Inflammatory macrophage treated with lipopolysaccharide for 1 hour (primary cell): ENCODE data around the gene E2F4.

Source experiments
- DNase-seq, 2 donors: peaks; one replicate each; pipeline ENCODE4 v3.0.0-alpha.2; 2020 to 2022

The E2F4 gene, protein sequence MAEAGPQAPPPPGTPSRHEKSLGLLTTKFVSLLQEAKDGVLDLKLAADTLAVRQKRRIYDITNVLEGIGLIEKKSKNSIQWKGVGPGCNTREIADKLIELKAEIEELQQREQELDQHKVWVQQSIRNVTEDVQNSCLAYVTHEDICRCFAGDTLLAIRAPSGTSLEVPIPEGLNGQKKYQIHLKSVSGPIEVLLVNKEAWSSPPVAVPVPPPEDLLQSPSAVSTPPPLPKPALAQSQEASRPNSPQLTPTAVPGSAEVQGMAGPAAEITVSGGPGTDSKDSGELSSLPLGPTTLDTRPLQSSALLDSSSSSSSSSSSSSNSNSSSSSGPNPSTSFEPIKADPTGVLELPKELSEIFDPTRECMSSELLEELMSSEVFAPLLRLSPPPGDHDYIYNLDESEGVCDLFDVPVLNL

GRCh38 chr16:67191995-67192681 lies at the start of gene E2F4:
TSS of gene E2F4 (plus strand) at chr16:67192155. CDS start at chr16:67192228, 73 bp downstream.
- peak; percentile 89 to 93 for DNase-seq

- no peak for DNase-seq
Measured at GRCh38 chr16:67142342-67142741, 49.6 kb upstream of the E2F4 start.

DNA sequence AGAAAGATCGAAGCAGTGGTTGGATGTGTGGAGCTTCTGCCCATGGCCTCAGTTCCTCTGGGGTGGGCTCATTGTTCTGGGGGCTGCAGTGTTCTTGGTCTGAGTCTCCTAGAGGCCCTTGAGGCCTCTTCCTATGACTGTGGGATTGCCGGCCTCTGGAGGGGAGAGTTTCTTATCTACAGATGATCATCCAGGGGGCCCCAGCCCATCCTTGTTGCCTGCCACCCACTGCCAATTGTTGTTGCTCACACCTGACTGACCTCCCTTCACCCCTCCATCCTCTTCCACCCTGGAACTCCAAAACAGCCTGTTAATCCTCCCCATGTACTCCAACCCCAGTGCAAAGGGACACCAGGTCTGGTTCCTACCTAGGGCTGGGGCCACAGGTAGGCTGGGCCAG lies 47.0 kb upstream of the E2F4 start:
- DNase-seq: no peak

DNA sequence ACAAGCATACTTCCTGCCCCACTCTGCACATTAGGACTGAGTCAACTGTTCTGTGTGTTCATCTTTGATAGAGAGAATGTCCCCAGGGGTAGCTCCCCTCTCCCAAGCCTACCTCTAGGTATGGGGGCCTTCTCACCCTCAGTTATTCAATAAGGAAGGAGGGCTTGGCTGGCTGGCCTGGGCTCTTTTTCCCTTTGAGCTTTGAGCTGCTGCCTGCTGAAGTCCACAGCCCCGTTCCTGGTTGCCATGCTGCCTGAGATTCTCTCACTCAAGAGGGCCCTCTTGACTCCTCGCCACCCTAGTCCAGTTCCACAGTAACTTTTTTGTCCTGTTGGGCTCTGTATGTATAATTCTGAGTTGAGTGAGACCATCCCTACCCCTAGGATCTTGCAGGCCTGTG lies 46.2 kb upstream of the E2F4 start:
- no peak for DNase-seq

DNA sequence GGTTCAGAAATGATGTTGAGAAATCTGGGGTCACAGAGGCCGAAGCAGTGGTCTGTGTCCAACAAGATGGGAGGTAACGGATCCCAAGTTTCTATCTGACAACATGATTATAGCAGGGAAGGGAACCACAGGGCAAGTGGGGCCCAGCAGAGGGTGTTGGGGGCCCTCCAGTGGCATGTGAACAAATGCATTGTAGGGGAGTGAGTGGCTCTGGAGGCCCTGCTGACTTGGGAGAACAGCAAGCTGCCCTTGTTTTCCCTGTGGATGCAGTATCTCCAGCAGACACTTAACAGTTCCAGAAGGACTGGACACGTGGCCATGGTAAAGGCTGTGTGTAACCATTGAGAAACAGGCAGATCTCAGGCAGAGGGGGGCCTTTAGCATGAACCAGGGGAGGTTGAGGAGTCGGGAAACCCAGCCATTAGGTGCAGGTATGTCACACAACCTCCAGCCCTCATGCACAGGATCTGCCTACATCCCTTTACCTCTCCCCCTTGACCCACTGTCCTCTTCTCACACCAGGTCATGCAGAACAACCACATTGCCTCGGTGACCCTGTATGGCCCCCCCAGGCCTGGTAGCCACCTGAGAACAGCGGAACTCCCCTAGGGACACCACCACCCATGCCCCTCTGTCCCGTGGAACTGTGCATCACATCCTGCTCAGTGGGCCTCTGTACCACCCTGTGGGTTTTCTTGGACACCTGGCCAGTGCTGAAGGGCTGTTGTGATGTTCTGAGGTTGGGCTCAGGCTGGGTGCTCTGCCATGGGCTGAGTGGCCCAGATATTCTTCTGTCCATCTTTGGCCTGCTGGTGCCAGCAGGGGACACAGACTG lies 45.2 kb upstream of the E2F4 start:
- no peak for DNase-seq

DNA sequence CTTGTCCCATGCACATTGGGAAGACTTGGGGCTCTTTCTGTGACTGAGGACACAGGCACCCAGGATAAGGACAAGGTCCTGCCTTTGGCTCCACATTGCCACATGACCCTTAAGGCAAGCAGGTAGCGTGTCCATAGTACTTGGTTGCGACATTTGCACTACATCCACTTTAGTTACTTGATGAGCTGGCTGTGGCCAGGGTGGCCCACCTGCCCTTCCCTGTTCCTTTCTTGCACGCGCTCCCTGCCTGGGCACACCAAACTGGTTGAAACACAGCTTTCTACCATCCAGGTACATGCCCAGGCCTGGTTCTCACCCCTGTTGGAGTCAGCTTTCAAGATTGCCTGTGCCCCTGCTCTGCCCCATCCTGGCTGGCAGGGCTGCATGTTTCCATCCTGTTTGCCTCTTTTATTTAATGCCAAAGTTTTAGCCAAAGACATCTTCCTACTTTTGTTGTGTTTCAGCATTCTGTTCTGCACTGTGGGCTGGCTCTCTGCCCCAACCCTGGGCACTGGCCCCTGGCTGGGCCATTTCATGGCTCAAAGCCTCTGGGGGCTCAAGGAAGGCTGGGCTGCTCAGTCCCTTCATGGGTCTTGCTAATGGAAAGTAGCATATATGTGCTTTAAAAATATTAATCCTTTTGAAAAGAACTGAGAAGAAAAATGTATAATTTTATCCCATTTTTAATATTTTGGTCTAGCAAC lies 44.4 kb upstream of the E2F4 start:
- DNase-seq: no peak

- DNase-seq: no peak
Measured at GRCh38 chr16:67148221-67148620, 43.7 kb upstream of the E2F4 start.

GRCh38 chr16:67148656-67149275 lies 43.2 kb upstream of the E2F4 start:
- no peak for DNase-seq

DNA sequence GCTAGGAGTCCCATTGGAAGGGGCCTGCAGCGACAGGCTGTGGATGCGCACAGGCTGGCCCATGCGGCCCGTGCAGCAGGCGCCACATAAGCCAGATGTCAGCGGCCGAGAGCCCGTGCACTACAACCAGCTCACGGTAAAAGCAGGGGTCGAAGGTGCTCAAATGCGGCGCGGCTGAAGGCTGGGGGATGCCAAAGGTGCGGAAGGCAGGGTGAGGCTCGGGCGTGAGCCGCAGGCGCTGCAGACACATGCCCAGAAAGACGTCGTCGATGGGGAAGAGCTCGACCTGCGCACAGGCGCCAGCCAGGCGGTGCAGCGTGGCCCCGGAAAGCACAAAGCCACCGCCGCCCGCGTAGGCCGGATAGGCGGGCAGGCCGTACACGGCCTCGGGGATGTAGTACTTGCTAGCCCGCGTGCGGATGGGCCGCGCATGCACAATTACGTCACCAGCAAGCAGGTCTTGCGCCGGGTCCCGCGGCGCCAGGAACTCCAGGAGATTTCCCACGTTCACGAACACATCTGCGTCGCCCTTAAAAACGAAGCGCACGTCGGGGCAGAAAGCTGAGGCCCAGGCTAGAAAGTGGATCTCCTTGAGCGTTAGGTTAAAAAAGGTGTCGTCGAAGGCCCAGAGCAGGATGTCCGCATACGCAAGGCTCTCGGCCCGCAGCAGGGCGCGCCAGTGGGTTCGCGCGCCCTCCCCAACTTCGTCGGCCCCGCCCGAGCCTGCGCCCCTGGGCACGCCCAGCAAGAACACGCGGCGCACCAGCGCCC lies 42.5 kb upstream of the E2F4 start:
- no peak for DNase-seq

DNA sequence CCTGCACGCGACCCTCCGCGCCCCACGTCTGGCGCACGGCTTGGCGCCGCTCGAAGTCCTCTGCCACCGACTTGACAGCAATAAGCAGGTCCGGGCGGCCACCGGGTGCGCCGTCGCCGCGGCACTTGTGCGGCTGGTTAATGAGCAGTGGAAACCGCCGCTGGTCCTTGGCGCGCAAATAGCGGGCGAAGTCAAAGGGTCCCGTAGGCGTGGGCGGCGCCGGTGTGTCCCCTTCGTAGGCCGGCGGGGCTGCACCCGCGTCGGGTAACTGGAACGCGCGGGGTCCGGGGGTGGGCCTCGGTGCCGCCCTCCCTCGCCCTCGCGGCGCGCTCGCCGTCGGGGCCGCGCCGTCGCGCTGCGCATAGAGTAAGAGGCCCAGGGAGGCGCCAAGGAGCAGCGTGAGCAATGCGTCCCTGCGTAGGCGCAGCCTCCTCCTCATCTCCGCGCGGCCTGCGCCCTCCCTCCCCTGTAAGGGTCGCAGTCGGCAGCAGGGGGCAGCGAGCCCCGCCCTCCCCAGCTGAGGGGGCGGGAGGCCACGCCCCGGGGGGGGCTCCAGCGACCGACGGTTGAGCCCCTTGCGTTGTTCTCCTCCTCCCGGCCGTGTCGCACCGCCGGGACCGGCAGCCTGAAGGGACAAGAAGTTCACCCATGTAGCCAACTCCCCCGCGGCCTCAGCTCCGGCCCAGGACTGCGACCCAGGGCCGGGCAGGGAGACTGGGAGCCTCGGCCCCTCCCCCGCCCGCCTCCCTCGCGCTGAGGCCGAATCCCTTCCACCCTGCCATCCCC lies 41.7 kb upstream of the E2F4 start:
- DNase-seq: no peak

GRCh38 chr16:67150833-67151396 lies 41.0 kb upstream of the E2F4 start, which contains the start of gene B3GNT9:
TSS of gene B3GNT9 (minus strand) at chr16:67150998. CDS start at chr16:67150485, 513 bp downstream.
- no peak for DNase-seq

DNA sequence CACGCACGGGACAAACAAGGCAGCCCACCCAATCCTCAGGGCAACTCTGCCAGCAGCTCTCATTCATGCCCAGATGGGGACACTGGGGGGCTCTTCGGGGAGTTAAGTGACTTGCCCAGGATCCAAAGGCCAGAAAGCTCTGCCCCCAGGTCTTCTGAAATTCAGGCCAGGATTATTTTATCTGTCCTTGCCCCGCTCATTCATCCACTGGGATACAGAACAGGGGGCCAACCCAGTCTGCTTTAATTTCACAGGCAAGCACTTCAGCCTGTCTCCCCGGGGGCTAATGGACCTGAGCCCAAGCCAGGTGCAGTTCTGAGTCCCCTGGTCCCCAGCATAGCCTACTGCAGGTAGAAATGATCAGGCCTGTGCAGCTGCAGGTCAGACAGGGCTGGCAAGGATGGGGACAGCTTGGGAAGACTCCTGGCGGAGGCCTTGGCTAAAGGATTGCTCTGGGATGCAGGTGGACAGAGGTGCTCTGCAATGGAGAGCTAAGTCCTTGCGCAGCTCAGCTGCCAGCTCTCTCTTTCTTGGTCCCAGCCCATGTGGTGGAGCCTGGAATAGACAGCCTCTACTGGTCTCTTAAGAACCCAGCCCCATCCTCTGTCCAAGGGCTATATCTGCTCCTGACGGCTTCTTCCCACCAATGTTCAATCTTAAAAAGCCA lies 40.4 kb upstream of the E2F4 start:
- DNase-seq: no peak

- DNase-seq: no peak
Measured at GRCh38 chr16:67154578-67155294, 37.2 kb upstream of the E2F4 start.

- DNase-seq: peak in 1 of 2 donors; percentile 78
Measured at GRCh38 chr16:67155295-67156142, 36.4 kb upstream of the E2F4 start.

GRCh38 chr16:67156143-67156844 lies 35.7 kb upstream of the E2F4 start:
- DNase-seq: no peak

DNA sequence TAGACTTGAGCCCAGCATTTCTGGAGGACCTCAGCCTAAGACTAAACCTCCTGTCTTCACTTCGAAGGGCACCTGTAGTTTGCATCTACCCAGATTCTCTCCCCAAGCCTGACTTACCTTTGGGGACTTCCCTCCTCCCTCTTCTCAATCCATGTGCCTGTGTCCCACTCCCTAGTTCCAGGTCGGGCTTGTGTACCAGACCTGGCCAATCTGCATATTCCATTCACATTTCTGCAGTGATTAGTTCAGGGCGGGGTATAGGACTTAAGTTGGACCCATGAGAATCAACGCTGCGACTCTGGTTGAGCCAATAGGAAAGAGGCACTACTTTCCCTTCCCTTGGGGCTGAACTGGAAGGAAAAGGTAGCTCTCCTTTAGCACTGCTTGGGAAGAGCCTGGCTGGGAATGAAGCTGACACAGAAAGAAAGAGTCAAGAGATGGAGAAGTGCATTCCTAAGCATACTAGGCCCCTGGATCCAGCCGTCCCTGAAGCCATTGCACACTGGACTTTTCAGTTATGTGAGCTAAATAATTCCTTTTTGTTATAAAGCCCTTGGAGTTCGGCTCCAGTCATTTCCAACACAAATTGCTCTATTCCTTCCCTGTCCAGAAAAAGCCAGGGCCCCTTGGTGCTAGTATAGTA lies 34.7 kb upstream of the E2F4 start:
- no peak for DNase-seq
